HG03442 (cell line): ENCODE data around the gene AREG.

ENCODE experiments used
- ATAC-seq: cut with Tn5 transposase; IDR thresholded peaks from one replicate; pipeline ENCODE4 v1.9.1; 2021; ENCODE audit warnings: mild to moderate bottlenecking, moderate library complexity; ENCODE audit not compliant: unreplicated experiment

The AREG gene

GRCh38 chr4:74501579-74501978 lies 56.6 kb downstream of the AREG start:
- no peak for ATAC-seq

- ATAC-seq: no peak
Observed at GRCh38 chr4:74503580-74503979, 58.6 kb downstream of the AREG start.

GRCh38 chr4:74504212-74504611 lies 59.3 kb downstream of the AREG start:
- no peak for ATAC-seq
